SU-DHL-6 (cell line): ENCODE data around the gene ILDR2.

ENCODE experiments used
- EZH2phosphoT487 ChIP-seq: fragments of 200-600 bp; sonication (generic), shearing (Covaris generic); conservative IDR thresholded peaks from 2 replicates; pipeline ENCODE4 v1.6.1; 2018; ENCODE audit warnings: mild to moderate bottlenecking, antibody characterized with exemption, low read length, moderate library complexity, mixed read lengths
- TF ChIP-seq, protein P1 (sequence below): fragments of 200-600 bp; sonication (generic); IDR thresholded peaks from one replicate; pipeline ENCODE4 v1.5.1; 2017; ENCODE audit warnings: antibody characterized with exemption, mild to moderate bottlenecking, low read length, moderate library complexity; ENCODE audit not compliant: insufficient read depth, poor library complexity, severe bottlenecking

- TF ChIP-seq, protein P1, sequence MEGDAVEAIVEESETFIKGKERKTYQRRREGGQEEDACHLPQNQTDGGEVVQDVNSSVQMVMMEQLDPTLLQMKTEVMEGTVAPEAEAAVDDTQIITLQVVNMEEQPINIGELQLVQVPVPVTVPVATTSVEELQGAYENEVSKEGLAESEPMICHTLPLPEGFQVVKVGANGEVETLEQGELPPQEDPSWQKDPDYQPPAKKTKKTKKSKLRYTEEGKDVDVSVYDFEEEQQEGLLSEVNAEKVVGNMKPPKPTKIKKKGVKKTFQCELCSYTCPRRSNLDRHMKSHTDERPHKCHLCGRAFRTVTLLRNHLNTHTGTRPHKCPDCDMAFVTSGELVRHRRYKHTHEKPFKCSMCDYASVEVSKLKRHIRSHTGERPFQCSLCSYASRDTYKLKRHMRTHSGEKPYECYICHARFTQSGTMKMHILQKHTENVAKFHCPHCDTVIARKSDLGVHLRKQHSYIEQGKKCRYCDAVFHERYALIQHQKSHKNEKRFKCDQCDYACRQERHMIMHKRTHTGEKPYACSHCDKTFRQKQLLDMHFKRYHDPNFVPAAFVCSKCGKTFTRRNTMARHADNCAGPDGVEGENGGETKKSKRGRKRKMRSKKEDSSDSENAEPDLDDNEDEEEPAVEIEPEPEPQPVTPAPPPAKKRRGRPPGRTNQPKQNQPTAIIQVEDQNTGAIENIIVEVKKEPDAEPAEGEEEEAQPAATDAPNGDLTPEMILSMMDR = no peak
- no peak for TF ChIP-seq EZH2phosphoT487
Observed at GRCh38 chr1:166960858-166961474, 14.4 kb downstream of the ILDR2 start.
